ENCODE data around the gene JAM3.

DNA sequence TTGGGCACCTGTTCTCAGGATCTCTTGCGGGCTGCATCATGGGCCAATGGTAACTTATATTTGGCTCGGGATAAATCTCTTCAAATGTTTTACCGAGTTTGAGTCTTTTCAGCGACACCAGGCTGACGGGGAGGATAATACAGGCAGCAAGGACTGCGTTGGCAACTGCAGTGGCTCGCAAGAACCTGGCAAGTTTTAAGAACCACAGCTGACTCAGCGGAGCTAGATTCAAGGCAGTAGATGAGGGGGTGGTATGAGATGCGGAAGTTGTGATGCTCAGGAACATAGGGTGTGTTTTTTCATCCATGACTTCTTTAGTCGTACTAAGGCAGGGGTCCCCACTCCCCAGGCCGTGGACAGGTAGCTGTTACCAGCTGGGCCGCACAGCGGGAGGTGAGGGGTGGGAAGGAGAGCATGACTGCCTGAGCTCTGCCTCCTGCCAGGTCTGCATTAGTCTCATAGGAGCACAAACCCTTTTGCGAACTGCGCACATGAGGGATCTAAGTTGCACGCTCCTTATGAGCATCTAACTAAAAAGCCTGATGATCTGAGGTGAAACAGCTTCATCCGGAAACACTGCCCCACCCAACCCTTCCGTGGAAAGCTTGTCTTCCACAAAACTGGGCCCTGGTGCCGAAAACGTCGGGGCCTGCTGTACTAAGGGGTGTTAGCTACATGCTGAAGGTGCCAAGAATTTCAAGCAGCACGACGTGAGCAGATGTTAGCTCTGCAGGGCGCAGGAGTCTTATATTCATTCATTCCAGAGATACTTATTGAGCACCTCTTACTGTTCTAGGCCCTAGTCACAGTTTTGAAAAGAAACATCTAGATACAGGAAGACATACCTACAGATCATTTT is 6.4 kb upstream of the JAM3 start:
- TF ChIP-seq, protein P1, sequence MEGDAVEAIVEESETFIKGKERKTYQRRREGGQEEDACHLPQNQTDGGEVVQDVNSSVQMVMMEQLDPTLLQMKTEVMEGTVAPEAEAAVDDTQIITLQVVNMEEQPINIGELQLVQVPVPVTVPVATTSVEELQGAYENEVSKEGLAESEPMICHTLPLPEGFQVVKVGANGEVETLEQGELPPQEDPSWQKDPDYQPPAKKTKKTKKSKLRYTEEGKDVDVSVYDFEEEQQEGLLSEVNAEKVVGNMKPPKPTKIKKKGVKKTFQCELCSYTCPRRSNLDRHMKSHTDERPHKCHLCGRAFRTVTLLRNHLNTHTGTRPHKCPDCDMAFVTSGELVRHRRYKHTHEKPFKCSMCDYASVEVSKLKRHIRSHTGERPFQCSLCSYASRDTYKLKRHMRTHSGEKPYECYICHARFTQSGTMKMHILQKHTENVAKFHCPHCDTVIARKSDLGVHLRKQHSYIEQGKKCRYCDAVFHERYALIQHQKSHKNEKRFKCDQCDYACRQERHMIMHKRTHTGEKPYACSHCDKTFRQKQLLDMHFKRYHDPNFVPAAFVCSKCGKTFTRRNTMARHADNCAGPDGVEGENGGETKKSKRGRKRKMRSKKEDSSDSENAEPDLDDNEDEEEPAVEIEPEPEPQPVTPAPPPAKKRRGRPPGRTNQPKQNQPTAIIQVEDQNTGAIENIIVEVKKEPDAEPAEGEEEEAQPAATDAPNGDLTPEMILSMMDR (IDR thresholded peaks at IDR 0.05; ENCODE audit: borderline replicate concordance, extremely low read depth, low read length, poor library complexity, severe bottlenecking) = no peak
- TF ChIP-seq EZH2 (IDR thresholded peaks at IDR 0.05; ENCODE audit: borderline replicate concordance, low read depth, low read length, severe bottlenecking) = no peak
